ENCODE results near the gene SLC9A4.

Gene SLC9A4

GRCh38 chr2:102473020-102473419 lies at the start of gene SLC9A4:
SLC9A4 (plus strand) TSS chr2:102473226; CDS start chr2:102473760, 534 bp downstream.
- TF ChIP-seq CTCF (IDR thresholded peaks at IDR 0.05) = peak; percentile 79

- no peak for TF ChIP-seq CTCF (IDR thresholded peaks at IDR 0.05)
Measured at GRCh38 chr2:102423368-102423767, 49.7 kb upstream of the SLC9A4 start.

GRCh38 chr2:102424754-102425153 lies 48.3 kb upstream of the SLC9A4 start:
- no peak for TF ChIP-seq CTCF (IDR thresholded peaks at IDR 0.05)

- no peak for TF ChIP-seq CTCF (IDR thresholded peaks at IDR 0.05)
Measured at GRCh38 chr2:102425441-102426132, 47.4 kb upstream of the SLC9A4 start.

GRCh38 chr2:102427249-102427648 lies 45.8 kb upstream of the SLC9A4 start:
- no peak for TF ChIP-seq CTCF (IDR thresholded peaks at IDR 0.05)

GRCh38 chr2:102428573-102428972 lies 44.5 kb upstream of the SLC9A4 start:
- no peak for TF ChIP-seq CTCF (IDR thresholded peaks at IDR 0.05)

- no peak for TF ChIP-seq CTCF (IDR thresholded peaks at IDR 0.05)
Measured at GRCh38 chr2:102432386-102432785, 40.6 kb upstream of the SLC9A4 start.
